Endothelial cell (in vitro differentiated cells): Measurements from ENCODE around the gene DNMT3A. TPM values are rescaled to one million over a fixed set of nuclear protein-coding genes. Genes with fewer than 3 reads are reported as not detected.

Source experiments
- DNase-seq: peaks from one replicate; pipeline ENCODE4 v3.0.0; 2021; ENCODE audit warnings: low spot score
- H3K27ac Mint-ChIP-seq: one replicate; pipeline ENCODE4 v1.8.0; 2021; ENCODE audit warnings: mixed read lengths, inconsistent platforms; ENCODE audit not compliant: unreplicated experiment
- H3K27me3 Mint-ChIP-seq: one replicate; pipeline ENCODE4 v1.8.0; 2021; ENCODE audit warnings: mild to moderate bottlenecking, moderate library complexity, mixed read lengths, inconsistent platforms; ENCODE audit not compliant: unreplicated experiment
- H3K36me3 Mint-ChIP-seq: one replicate; pipeline ENCODE4 v1.8.0; 2021; ENCODE audit warnings: mild to moderate bottlenecking, low read depth, mixed read lengths, inconsistent platforms; ENCODE audit not compliant: unreplicated experiment
- H3K4me1 Mint-ChIP-seq: one replicate; pipeline ENCODE4 v1.8.0; 2021; ENCODE audit warnings: mild to moderate bottlenecking, mixed read lengths, inconsistent platforms; ENCODE audit not compliant: unreplicated experiment
- H3K4me3 Mint-ChIP-seq: one replicate; pipeline ENCODE4 v1.8.0; 2021; ENCODE audit warnings: mild to moderate bottlenecking, mixed read lengths, inconsistent platforms; ENCODE audit not compliant: unreplicated experiment
- H3K9me3 Mint-ChIP-seq: one replicate; pipeline ENCODE4 v1.8.0; 2021; ENCODE audit warnings: mixed read lengths, inconsistent platforms; ENCODE audit not compliant: unreplicated experiment
- CTCF ChIP-seq: fragments of 200-600 bp; sonication (generic); IDR thresholded peaks from one replicate; pipeline ENCODE4 v1.5.0; 2021; ENCODE audit warnings: antibody characterized with exemption; ENCODE audit not compliant: unreplicated experiment
- total RNA-seq: library from RNA; stranded (reverse); fragmentation: NEBNext Ultra II Directional; extraction: Animal tissue kit (Norgen Biotek cat#: 25700); gene quantifications from one replicate; pipeline ENCODE4 v1.2.1, GENCODE V29; 2021; ENCODE audit not compliant: unreplicated experiment

DNMT3A gene
- total RNA-seq, 1 donor from 2014 or later = 177 TPM

- peaks cover 4% of the 10 kb centered on the region for H3K27me3 Mint-ChIP-seq
- no peak for TF ChIP-seq CTCF
- H3K36me3 Mint-ChIP-seq = peaks cover 6% of the 10 kb centered on the region
- DNase-seq = no peak
- H3K4me1 Mint-ChIP-seq = peaks cover 7% of the 10 kb centered on the region
- no peak overlapping the region for H3K4me3 Mint-ChIP-seq
- H3K9me3 Mint-ChIP-seq = no peaks in the 10 kb centered on the region
- no peak overlapping the region for H3K27ac Mint-ChIP-seq
Measured at GRCh38 chr2:25305775-25306174, 36.0 kb downstream of the DNMT3A start.

GRCh38 chr2:25304826-25305596, 36.7 kb downstream of the DNMT3A start:
- peaks cover 6% of the 10 kb centered on the region for H3K36me3 Mint-ChIP-seq
- peaks cover 4% of the 10 kb centered on the region for H3K4me1 Mint-ChIP-seq
- no peak for DNase-seq
- no peak for TF ChIP-seq CTCF
- H3K27ac Mint-ChIP-seq = no peak overlapping the region
- no peaks in the 10 kb centered on the region for H3K9me3 Mint-ChIP-seq
- H3K27me3 Mint-ChIP-seq = peaks cover 4% of the 10 kb centered on the region
- no peak overlapping the region for H3K4me3 Mint-ChIP-seq

GRCh38 chr2:25304321-25304720, 37.4 kb downstream of the DNMT3A start:
- no peak for DNase-seq

GRCh38 chr2:25303633-25304236, 38.0 kb downstream of the DNMT3A start:
- peaks cover 4% of the 10 kb centered on the region for H3K4me1 Mint-ChIP-seq
- no peak for DNase-seq
- H3K36me3 Mint-ChIP-seq = peaks cover 6% of the 10 kb centered on the region
- no peak overlapping the region for H3K4me3 Mint-ChIP-seq
- TF ChIP-seq CTCF = no peak
- H3K27me3 Mint-ChIP-seq = peaks cover 4% of the 10 kb centered on the region
- H3K27ac Mint-ChIP-seq = no peak overlapping the region
- no peaks in the 10 kb centered on the region for H3K9me3 Mint-ChIP-seq

More at GRCh38 chr2:25304321-25304720, 37.4 kb downstream of the DNMT3A start:
- H3K27me3 Mint-ChIP-seq = peaks cover 4% of the 10 kb centered on the region
- no peak overlapping the region for H3K27ac Mint-ChIP-seq
- peaks cover 6% of the 10 kb centered on the region for H3K36me3 Mint-ChIP-seq
- TF ChIP-seq CTCF = no peak
- H3K4me1 Mint-ChIP-seq = peaks cover 4% of the 10 kb centered on the region
- H3K4me3 Mint-ChIP-seq = no peak overlapping the region
- no peaks in the 10 kb centered on the region for H3K9me3 Mint-ChIP-seq
